Central memory CD4-positive, alpha-beta T cell (primary cell): ENCODE results near the gene P4HB.

Source experiments
- DNase-seq: peaks from one replicate; pipeline ENCODE4 v3.0.0; 2022
- total RNA-seq, 3 experiments: gene quantifications; one replicate each; lab custom pipeline; 2026; lab: John Stamatoyannopoulos, UW

P4HB gene
- 162 to 546 (median 260) reads per million in 3 experiments for total RNA-seq

DNA sequence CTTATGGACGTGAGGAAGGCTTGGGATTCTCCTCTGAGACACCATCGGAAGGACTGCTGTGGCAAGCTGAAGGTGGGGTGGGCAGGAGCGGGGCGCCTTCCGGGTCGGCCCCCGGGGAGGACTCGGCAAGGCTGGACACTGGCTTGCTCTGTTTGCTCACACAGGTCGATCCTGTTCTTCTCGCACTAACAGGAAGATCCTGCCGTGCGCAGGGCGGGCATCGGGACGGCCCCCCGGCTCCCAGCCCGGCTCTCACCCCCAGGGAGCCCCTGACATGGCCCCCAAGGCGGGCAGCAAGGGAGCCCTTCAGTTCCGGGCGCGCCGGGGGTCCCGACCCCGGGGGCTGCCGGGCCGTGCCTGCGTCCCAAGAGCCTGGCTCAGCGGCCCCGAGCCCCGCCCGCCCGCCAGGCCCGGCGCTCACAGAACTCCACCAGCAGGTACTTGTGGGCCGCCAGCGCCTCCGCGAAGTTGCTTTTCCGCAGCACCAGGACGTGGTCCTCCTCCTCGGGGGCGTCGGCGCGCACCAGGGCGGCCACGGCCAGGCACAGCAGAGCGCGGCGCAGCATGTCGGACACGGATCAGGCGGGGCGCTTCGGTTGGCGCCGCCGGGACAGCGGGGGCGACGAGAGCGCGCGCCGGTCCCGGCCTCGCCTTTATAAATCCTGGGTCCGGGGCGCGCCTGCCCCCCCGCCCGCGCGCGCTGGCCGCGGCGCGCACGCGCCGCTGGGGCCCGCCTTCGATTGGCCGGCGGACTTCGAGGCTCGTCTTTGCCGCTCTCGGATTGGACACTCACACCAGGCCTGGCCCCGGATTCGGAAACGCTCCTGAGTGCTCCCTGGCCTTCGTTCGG, at the start of gene P4HB:
TSS of gene P4HB (minus strand) at position 630 of the 850 bp plus-strand sequence. CDS start at position 566, 64 bp downstream.
- DNase-seq = no peak

- no peak for DNase-seq
Measured at GRCh38 chr17:81909231-81909630, 48.9 kb upstream of the P4HB start.

DNA sequence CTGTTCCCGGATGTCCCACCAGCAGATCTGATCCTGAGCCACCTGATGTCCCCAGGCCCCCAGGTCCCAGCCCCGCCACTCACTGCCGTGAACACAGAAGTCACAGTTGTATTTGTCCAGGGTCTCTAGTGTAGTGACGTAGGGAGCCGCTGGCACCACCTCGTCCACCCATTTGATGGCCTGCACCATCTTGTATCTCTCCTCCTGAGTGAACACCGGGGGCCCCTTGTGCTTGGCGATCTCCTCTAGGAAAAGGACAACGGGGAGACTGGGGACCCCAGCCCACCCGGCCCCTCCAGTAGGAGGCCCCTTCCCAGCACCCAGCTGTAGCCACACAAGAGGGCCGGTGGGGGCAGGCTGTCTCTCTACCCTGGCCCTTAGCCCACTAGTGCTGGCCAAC, 48.5 kb upstream of the P4HB start:
- DNase-seq = no peak

DNA sequence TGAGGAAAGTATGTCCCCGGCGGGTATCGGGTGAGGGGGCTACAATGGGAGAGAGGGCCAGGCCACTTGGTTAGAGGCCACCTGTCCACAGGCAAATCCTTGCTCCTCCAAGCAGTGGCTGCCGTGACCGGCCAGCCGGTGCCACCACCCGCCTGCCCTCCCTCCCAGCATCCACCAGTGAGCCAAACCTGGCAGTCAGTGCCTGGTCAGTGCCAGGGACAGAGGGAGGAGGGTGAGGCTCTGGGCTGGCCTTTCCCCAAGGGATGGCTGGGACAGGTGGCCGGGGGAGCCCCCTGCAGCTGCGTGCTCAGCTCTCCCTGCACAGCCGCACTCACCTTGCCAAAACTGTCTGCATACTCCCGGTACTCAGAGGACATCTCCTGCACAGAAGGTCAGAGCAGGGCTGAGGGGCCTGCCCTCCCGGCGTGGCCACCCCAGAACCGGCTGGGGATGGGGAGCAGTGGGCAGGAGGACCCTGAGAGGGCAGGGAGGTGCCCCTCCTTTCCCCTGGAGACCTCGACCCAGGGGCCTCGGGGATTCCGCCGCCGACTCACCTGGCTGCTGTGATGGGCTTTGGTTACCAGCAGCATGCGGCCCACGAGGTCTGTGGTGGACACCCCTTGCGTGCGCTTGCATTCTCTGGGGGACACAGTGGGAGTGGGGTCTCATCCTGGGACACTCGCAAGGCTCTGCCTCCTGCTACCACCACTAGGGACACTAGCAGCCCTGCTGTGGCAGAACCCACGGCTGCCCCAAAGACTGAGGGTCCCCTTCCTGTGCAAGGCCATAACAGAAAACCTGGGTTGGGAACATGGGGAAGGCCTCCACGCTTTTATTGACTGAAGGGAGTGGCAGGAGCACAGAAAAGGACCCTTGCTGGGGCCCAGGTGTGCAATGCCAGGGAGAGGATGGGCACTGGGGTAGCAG, 47.1 kb upstream of the P4HB start:
- DNase-seq = no peak

- no peak for DNase-seq
Measured at GRCh38 chr17:81906476-81907218, 46.3 kb upstream of the P4HB start.

DNA sequence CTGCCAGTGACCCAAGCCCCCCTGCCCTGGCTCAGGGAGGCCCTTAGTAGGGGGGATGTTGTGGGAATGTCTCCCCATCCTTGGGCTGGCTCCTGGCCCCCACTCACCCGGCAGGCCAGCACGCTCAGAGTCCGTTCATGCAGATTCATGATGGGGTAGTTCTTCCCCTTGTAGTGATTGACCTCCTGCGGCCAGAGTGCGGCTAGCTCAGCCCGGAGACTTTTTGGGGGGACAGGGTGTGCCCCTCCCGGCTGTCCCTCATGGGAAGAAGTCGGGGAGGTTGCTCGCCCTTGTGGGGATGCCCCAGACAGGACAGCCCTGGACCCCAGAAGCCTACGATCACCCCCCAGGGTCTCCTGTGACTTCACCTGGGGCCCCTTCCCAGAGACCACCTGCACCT, 45.7 kb upstream of the P4HB start:
- DNase-seq = no peak

GRCh38 chr17:81905424-81905875, 45.1 kb upstream of the P4HB start:
- DNase-seq = no peak

DNA sequence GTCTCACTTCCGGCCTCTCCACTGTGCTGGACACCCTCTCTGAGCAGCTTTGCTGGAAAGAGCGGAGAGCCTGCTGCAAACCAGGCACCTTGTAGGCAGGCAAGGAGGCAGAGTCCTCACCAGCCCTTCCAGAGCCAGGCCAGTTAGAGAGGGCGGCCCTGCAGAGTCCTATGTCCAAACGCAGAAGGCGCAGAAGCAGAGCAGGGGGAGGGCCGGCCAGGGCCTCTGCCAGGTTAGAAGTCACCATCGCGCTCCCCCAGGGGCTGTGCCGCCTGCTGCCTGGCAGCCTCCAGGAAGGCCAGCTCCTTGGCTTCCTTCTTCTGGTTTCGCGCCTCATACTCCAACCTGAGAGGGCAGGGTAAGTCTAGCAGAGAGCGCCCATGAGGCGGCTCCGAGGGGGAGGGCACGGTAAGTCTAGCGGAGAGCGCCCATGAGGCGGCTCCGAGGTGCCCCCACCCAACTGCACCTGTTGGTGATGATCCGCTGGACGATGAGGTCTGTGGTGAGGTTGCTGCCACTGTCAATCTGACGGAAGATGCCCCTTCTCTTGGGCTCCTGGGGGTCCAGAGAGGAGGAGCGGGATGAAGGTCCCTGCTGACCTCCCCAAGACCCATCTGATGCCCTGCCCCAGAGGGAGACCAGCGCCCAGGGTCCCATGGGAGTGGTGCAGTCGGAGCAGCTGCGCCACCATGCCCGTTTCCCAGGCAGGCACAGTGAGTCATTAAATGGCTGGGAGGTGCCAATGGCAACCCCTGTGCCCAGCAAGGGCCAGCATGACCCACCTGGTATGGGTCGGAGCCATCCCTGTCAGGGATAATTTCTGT, 44.5 kb upstream of the P4HB start:
- no peak for DNase-seq

- DNase-seq = no peak
Measured at GRCh38 chr17:81903896-81904599, 43.7 kb upstream of the P4HB start.

DNA sequence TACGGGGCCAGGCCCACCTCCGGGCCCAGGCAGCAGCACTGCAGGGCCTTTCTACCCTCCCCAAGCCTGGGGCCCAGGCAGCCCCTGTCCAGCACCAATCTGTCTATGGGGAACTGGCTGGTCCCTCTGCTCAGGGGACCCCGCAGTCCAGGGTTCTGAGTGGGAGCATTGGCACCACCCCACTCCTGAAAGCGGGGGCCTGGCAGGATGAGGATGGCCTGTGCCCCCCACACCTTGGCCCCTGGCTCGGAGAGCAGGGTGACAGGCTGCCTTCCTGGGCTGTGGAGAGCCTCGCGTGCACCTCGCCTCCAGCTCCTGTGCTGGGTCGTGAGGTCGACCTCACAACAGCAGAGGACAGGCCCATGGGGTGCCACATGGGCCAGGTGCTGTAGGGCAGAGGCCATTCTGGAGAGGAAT, 43.1 kb upstream of the P4HB start:
- DNase-seq = no peak

DNA sequence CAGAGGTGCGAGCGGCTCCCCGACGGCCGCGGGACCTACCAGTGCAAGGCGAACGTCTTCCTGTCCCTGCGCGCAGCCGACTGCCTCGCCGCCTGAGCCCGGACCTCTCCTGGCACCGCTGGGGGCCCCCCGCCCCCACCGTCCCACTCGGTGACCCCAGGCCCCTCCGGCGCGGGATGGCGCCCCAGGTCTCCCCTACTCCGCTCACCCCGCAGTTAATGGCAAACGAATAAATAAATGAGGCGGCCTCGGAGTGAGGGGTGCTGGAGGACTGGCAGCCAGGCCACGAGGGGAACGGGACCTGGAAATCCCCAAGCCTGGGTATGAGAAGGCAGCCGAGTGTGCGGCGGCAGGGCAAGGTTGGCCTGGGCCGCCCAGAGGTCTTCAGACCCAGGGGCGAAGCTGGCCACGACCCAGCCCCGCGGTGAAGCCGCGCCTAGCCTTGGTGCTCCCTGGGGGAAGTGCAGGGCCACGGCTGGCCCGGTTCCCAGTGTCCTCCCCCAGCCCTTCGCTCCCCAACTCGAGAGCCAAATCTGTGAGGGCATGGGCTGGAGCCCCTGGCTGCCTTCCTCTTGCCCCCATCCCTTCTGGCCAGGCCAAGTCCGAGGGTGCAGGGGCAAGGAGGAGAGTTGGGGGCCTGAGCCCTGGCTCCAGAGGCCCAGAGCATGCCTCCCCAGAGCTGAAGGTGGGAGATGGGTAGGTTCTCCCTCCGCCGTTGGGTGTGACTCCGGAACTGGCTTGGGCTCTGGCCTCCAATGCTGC, 42.5 kb upstream of the P4HB start:
- DNase-seq = no peak

DNA sequence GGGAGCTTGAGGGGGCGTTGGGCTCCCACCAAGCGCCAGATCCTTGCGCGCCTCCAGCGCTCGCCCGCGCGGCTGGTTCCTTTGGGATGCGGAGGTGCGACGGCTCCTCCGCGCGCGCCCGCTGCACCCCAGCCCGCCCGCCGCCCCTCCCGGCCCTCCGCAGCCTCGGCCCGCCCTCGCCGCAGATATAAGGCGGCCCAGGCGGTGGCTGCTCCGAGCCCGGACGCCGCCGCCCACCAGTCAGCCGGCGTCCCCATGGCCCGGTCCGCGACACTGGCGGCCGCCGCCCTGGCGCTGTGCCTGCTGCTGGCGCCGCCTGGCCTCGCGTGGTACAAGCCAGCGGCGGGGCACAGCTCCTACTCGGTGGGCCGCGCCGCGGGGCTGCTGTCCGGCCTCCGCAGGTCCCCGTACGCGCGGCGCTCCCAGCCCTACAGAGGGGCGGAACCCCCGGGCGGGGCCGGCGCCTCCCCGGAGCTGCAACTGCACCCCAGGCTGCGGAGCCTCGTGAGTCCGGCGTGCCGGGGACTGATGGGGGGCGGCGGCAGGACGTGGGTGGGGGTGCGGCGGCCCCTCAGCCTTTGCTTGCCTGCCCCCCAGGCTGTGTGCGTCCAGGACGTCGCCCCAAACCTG, 41.8 kb upstream of the P4HB start, which contains the start of gene NPB:
TSS of gene NPB (plus strand) at position 216 of the 630 bp plus-strand sequence. CDS start at position 256, 40 bp downstream.
- no peak for DNase-seq

DNA sequence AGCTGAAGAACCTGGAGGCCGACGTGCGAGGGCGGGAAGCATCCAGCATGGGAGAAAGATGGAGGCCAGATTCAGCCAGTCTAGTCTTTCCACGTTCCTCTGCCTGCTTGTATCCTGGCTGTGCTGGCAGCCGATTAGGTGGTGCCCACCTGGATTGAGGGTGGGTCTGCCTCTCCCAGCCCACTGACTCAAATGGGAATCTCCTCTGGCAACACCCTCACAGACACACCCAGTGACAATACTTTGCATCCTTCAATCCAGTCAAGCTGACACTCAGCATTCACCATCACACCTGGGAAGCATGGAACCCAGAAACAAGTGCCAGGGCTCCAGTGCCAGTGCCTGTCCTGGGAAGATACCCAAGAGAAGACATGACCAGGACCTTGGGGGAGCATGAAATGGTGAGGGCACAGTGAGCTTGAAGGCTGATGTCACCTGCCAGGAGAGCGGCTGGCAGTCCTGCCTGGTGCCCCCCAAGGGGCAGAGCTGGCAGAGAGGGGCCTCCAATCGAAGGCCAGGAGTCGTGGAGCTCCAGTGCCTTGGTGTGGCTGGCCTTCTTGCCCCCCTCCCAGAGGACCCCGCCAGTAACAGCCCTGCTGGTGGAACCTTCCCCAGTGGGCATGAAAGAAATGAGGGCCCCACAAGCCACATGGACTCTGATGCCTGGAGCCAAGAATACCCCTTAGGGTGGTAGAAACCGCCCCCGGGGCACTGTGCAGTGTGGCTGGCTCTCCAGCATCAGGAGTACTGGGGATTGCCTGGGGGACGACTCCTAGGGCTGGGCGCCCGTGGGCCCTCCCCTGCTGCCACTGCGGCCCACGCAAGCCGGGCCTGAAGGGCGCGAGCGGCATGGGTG, 41.1 kb upstream of the P4HB start:
- DNase-seq = no peak

DNA sequence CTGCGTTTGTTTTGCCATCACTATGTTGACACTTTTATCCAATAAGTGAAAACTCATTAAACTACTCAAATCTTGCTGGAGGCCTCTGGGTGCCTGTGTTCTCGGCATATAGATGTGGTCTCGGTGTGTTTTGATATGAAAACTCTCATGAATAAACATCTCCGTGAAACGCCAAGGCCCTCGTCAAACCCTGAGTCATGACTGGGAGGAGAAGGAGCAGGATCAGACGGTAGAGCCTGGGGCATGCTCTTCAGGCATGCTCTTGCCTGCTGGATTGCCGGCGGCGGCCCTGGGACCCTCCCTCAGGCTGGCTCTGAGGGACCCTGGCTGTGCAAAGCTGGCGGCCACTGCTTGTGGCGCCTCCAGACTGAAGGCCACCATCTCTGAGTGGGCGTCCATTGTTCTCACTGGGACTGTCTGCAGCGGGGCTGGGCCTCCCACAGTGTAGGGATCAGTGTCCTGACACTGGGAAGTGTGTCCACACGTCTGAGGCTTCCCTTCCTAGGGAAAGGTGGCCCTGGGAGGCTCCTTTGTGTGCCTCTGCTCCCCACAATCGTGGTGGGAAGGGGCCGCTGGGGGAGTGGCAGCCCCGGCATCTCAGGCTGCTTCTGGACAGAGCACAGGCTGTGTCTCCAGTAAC, 40.0 kb upstream of the P4HB start:
- no peak for DNase-seq

- no peak for DNase-seq
Measured at GRCh38 chr17:81899514-81900166, 39.3 kb upstream of the P4HB start.

GRCh38 chr17:81898885-81899284, 38.5 kb upstream of the P4HB start:
- no peak for DNase-seq

DNA sequence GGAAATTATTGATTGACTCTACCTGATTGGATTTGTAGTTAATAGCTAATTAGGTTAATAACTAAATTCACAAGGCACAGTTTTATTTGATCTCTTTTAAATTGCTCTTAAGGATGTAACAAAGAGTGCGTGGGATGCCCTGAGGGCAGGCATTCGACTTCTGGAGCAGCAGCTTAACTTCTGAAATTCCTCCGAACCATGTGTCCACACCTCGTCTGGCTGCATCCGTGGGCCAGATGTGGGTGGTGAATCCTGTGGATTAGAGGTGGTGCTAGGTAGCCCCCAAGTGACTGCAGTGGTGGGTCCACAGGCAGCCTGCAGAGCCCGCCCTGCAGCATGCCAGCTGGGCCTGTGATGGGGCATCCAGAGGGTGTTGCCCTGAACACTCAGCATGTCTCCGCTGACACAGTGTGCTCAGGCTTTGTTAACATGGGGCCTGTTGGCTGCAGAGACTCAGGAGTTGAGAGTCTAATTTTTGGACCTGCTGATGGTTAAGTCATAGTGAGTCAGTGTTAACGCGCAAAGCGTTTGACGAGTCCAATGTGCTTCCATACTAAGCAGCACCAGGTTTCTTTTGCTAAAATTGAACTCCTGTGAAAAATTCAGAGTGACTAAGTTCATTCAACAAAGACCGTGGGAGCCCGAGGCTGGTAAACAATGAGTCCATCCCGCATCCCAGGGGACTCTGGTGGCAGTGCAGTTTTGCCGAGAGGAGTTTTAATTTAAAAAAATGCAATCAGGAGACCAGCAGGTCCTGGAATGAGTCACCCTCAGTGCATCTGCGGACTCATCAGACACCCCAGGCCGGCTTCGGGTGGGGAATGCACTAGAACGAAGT, 37.9 kb upstream of the P4HB start:
- DNase-seq = no peak
